ENCODE measurements around the gene NXT1.

The NXT1 gene

GRCh38 chr20:23349338-23350195 lies 1.0 kb upstream of the NXT1 start:
- peak overlapping the region; percentile 79 for H2AFZ ChIP-seq (ENCODE audit: low read depth, low read length)
- H3K4me2 ChIP-seq (ENCODE audit: insufficient read depth, low read length): peak overlapping the region; percentile 87
- peak; percentile 69 for TF ChIP-seq CTCF (IDR thresholded peaks at IDR 0.05; ENCODE audit: borderline replicate concordance, extremely low read depth, low read length, poor library complexity, severe bottlenecking)
- TF ChIP-seq EZH2 (IDR thresholded peaks at IDR 0.05; ENCODE audit: borderline replicate concordance, low read depth, low read length, severe bottlenecking): no peak
- no peaks in the 10 kb centered on the region for H3K27me3 ChIP-seq (ENCODE audit: insufficient read depth, low read length, poor library complexity)
- H3K27ac ChIP-seq (ENCODE audit: low read length): peak overlapping the region; percentile 92
- peak overlapping the region; percentile 71 to 78 for H3K4me3 ChIP-seq (ENCODE audit: low read depth in 1 of 2, low read length in 2 of 2)
- H3K9ac ChIP-seq (ENCODE audit: low read depth, low read length): peak overlapping the region; percentile 86
- no peaks in the 10 kb centered on the region for H3K9me3 ChIP-seq (ENCODE audit: insufficient read depth, low read length, severe bottlenecking)
- peaks cover 24% of the 10 kb centered on the region for H3K36me3 ChIP-seq (ENCODE audit: insufficient read depth, low read length)
- peaks cover 45% of the 10 kb centered on the region for H3K79me2 ChIP-seq (ENCODE audit: insufficient read depth, low read length)
- peak; percentile 88 for DNase-seq
- H4K20me1 ChIP-seq (ENCODE audit: insufficient read depth, low read length): peaks cover 35% of the 10 kb centered on the region
- H3K4me1 ChIP-seq (ENCODE audit: insufficient read depth, low read length): peaks cover 42% of the 10 kb centered on the region
- peak; percentile 73 for ATAC-seq (ENCODE audit: insufficient read depth, low read depth)

- peak; percentile 69 for DNase-seq
- Histone ChIP-seq H3K27ac (ENCODE audit: low read length) (peak overlapping the region; percentile 76), H3K9ac (ENCODE audit: low read depth, low read length) (peak overlapping the region; percentile 86), H3K27me3 (ENCODE audit: insufficient read depth, low read length, poor library complexity) (no peaks in the 10 kb centered on the region), H2AFZ (ENCODE audit: low read depth, low read length) (peak overlapping the region; percentile 79), H4K20me1 (ENCODE audit: insufficient read depth, low read length) (peaks cover 50% of the 10 kb centered on the region), H3K4me3 (ENCODE audit: low read depth in 1 of 2, low read length in 2 of 2) (peak overlapping the region; percentile 71 to 78), H3K79me2 (ENCODE audit: insufficient read depth, low read length) (peaks cover 57% of the 10 kb centered on the region), H3K4me1 (ENCODE audit: insufficient read depth, low read length) (peaks cover 58% of the 10 kb centered on the region), H3K36me3 (ENCODE audit: insufficient read depth, low read length) (peaks cover 40% of the 10 kb centered on the region), H3K9me3 (ENCODE audit: insufficient read depth, low read length, severe bottlenecking) (no peaks in the 10 kb centered on the region), H3K4me2 (ENCODE audit: insufficient read depth, low read length) (peak overlapping the region; percentile 87)
- ATAC-seq (ENCODE audit: insufficient read depth, low read depth): peak; percentile 8; the same call in 2 of the 3 replicates
- TF ChIP-seq CTCF (IDR thresholded peaks at IDR 0.05; ENCODE audit: borderline replicate concordance, extremely low read depth, low read length, poor library complexity, severe bottlenecking) (no peak), EZH2 (IDR thresholded peaks at IDR 0.05; ENCODE audit: borderline replicate concordance, low read depth, low read length, severe bottlenecking) (no peak)
Observed at GRCh38 chr20:23350904-23351838, 580 bp downstream of the NXT1 start.

- TF ChIP-seq EZH2 (IDR thresholded peaks at IDR 0.05; ENCODE audit: borderline replicate concordance, low read depth, low read length, severe bottlenecking) (no peak), CTCF (IDR thresholded peaks at IDR 0.05; ENCODE audit: borderline replicate concordance, extremely low read depth, low read length, poor library complexity, severe bottlenecking) (no peak)
- Histone ChIP-seq H3K36me3 (ENCODE audit: insufficient read depth, low read length) (peaks cover 42% of the 10 kb centered on the region), H3K27ac (ENCODE audit: low read length) (no peak overlapping the region), H3K9me3 (ENCODE audit: insufficient read depth, low read length, severe bottlenecking) (no peaks in the 10 kb centered on the region), H4K20me1 (ENCODE audit: insufficient read depth, low read length) (peaks cover 47% of the 10 kb centered on the region), H3K79me2 (ENCODE audit: insufficient read depth, low read length) (peaks cover 54% of the 10 kb centered on the region), H3K27me3 (ENCODE audit: insufficient read depth, low read length, poor library complexity) (no peaks in the 10 kb centered on the region), H3K4me3 (ENCODE audit: low read depth in 1 of 2, low read length in 2 of 2) (no peak overlapping the region), H2AFZ (ENCODE audit: low read depth, low read length) (no peak overlapping the region), H3K4me1 (ENCODE audit: insufficient read depth, low read length) (peaks cover 83% of the 10 kb centered on the region), H3K4me2 (ENCODE audit: insufficient read depth, low read length) (peak overlapping the region; percentile 21; the same call in 1 of the 2 replicates), H3K9ac (ENCODE audit: low read depth, low read length) (no peak overlapping the region)
- ATAC-seq (ENCODE audit: insufficient read depth, low read depth) (no peak), DNase-seq (no peak)
Observed at GRCh38 chr20:23356203-23356602, 5.6 kb downstream of the NXT1 start.

All from DND-41 (cell line).